ENCODE measurements around the gene RNF113B.

The RNF113B gene

DNA sequence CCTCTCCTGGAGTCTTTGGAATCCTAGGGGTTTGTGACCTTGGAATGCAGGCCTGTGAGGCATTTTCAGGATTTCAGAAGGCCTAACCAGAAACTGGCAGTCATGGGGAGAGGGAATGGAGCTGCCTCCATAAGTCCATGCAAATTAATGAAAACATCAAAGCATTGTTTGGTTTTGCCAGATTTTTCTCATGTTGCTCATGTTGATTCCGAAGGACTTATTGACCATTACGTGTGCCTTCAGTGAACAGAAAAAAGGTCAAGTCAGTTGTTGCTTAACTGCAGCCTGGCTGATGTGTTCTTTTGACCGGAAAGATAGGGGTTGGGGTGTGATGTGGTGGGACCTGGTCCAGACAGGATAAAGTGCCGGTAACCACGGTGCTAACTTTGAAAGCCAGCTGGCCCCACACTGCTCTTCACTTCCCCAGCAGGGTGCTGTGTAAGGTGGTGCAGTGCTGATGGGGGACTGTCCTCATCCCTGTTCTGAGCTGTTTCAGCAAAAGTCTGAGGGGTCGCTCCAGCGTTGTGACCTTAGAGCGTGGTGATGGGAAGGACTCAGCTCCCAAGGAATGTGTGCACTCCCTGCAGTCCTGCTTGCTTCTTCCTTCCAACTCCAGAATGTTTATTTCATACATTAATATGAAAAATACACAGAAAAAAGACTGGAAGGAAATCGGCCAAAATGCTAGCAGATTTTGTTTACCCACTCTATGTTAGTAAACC is 3.5 kb downstream of the RNF113B start:
- DNase-seq, result no peak

DNA sequence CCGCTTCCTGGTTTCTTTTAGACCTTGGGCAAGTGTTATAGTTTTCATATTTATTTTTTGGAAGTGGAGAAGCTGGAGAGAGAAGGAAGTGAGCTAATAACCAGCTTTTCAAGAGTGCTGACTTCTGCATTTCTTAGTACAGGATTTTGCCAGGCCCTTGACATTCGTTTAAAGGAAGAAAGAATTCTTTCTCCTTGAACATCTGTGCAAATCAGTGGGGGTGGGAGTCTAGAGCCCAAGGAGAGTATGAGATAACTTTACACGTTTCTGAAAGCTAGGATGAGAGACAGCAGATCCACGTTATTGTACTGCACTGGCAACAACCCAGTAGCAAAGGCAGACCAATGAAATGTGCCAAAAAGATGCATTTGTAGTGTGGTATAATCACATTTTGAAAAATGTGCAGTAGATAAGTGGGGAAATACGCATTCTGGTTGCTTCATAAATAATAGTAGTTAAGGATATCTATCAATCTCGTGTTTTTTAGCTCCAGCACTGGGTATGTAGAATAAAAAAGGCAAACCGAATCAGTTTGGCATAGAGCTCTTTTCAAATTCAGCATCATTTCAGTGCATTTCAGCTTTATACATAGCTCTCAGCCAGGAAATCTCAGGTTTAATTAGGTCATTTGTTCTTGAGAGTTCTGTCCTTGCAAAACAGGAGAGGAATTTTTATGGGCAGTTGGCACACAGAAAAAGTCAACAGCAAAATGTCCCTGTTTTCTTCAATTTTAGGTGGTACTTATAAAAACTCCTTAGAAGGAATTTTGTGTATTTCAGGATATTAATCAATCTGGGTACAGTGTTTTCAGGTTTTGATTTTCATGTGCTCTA is 4.3 kb downstream of the RNF113B start:
- DNase-seq, result no peak

DNA sequence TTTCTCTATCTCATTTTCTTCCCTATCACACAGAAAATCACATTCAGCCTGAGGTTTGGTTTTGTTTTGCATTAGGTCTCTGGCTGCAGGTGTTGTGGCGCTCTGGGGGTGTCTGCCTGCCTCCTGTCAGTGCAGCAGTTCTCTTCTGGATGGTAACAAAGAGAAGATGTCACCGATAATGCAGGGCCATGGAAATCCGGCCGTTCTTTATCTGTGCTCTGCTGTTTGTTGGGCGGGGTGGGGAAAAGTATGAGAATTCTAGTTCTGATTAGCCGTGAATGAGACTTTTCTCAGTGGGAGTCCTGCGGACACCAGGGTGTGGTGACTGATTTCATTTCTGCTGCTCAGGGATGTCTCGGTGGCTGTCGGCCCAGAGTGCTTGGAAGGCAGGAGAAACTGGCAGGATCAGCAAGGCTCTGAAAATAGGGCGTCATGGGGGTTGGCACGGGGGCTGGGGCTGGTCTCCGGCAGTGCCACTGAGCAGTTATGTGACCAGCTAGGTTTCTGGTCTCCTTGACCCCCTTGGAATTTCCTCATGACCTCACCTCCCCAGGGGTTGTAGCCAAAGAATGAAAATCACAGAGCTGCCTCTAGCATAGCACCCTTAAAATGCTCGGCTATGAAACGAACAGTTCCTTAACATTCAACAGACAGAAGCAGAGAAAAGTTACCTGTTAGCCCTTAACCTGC is 5.0 kb downstream of the RNF113B start:
- no peak for DNase-seq

DNA sequence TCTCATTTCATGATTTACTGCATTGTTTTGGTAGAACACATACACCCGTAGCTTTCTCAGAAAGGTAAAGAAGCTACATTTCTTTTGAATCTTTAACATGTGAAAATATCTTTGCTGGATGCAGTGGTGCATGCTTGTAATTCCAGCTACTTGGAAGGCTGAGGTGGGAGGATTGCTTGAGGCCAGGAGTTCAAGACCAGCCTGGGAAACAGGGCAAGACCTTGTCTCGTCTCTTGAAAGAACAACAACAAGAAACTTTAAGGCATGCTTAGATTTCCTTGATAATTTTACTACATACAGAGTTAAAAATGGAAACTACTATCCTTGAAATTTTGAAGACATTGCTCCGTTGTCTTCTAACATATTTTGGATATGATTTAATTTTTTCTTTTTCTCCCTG is 7.7 kb downstream of the RNF113B start:
- no peak for DNase-seq

DNA sequence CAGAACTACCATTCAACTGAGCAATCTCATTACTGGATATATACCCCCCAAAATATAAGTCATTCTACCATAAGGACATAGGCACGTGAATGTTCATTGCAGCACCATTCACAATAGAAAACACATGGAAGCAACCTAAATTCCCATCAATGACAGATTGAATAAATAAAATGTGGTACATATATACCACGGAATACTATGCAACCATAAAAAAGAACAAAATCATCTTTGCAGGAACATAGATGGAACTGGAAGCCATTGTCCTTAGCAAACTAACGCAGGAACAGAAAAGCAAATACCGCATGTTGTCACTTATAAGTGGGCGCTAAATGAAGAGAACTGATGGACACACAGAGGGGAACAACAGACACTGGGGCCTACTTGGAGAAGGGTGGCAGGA is 14.1 kb downstream of the RNF113B start:
- DNase-seq, result no peak

DNA sequence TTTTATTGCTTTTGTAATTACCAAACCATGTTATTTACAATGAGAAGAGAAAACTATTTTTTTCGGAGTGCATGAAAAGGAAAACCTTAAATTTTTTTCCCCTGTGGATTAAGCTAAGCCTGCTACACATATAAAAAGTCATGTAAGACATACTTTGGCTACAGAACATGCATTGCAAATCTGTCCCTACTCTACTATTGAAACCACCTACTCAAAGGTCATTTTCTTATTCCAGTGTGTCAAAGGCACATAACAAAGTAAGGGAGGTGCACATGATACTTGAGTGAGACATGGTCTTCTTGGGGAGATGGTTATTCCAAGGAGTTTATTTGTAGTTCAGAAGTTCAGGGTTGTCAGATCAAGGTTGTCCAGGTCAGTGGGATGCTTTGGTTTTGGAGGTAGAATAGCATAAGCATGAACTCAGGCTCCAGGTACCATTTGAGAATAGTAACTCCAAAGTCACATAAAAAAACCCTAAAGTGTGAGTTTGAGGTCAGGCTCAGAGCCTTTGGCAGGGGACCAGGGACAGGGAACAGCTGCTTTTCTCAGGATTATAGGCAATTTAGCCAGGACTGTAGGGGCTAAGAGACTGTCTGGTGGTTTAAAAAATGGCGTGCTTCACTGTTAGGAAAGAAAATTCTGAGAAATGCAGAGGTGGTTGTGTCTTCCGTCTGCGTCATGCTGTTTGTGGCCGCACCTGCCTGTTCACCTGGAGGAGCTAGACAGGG is 18.7 kb downstream of the RNF113B start:
- no peak for DNase-seq

DNA sequence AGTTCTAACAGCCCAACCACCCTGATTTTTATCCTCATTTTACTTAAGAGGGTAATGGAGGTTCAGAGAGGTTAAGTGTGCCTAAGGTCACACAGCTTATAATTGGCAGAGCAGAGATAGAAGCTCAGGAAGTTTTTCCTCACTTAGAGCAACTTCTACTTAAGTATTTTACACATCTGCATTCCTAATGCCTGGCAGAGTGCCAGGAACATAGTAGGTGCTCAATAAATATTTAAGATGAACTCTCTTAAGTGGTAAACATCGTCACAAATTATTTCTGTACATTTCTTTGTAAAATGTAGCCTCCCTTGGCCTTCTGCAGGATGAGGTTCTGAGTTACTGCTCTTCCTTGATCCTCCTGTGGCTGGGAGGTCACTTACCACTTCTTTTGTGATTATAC is 19.5 kb downstream of the RNF113B start:
- no peak for DNase-seq

DNA sequence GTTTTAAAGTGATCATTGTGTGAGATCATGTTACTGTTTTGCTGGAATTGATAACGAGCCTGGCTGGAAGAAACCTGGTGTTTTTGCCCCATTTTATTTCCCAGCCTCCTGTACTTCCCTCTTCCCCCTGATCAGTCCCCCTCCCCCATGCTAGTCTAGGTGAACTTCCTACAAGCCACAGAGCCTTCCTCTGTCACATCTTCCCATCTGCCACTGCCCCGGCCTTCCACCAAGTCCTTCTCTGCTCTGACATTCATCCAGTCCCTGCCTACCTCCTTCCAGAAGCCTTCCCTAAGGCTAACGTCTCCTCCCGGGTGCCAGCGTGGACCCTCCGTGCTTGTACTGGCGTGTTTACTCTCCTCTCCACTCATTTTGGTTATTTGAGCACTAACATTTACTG is 19.9 kb downstream of the RNF113B start:
- no peak for DNase-seq

DNA sequence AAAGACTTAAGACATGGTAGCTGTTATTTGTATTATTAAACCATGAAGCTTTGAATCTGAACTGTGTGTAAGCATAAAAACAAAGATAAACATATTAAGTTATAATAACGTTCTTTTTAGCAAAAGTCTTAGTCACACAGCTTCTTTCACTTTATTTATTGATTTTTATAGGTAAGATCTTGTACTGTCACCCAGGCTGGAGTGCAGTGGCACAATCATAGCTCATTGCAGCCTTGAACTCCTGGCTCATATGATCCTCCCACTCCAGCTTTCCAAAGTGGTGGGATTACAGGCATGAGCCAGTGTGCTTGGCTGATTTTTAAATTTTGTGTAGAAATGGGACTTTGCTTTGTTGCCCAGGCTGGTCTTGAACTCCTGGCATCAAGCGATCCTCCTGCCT is 20.8 kb downstream of the RNF113B start:
- no peak for DNase-seq

DNA sequence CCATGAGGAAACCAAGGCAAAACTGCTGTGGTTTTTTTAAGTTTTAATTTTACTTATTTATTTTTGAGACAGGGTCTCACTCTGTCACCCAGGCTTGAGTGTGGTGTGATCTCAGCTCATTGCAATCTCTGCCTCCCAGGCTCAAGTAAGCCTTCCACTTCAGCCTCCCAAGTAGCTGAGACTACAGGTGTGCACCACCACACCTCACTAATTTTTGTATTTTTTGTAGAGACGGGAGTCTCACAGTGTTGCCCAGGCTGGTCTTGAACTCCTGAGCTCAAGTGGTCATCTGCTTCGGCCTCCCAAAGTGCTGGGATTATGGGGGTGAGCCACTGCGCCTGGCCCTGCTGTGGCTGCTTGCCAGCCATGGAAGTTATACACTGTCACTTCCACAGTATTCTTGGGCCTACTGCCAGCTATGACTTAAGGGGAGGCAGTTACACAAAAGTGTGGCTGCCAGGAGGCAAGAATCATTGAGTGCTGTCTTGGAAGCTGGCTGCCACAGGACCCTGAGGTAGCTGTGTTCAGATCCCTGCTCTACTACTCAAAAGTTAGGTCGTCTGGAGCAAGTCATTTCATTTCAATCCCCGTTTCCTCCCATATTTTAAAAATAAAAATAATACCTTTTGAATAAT is 21.5 kb downstream of the RNF113B start:
- DNase-seq, result no peak

DNA sequence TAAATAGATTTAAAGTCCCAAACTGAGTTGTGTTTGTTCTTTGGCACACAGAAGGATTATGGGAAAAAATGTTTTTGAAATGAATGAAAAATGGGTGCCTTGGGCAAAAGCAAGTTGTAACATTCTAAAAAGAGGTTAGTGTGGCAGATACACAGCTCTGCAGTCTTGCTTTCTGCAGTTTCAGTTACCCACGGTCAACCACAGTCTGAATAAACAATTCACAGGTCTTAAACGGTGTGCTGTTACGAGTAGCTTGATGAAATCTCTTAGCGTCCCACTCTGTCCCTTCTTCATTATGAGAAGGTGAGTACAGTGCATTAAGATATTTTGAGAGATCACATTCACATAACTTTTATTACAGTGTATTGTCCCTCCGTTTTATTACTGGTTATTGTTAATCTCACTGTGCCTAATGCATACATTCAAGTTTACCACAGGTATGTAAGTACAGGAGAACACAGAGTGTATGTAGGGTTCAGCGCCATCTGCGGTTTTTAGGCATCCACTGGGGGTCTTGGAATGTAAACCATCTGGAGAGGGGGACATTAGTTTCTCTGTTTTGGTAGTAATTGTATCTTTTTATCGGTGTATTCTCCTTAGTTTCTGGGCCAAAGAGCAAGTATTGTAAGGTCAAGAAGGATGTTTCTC is 26.1 kb downstream of the RNF113B start:
- DNase-seq, result no peak

DNA sequence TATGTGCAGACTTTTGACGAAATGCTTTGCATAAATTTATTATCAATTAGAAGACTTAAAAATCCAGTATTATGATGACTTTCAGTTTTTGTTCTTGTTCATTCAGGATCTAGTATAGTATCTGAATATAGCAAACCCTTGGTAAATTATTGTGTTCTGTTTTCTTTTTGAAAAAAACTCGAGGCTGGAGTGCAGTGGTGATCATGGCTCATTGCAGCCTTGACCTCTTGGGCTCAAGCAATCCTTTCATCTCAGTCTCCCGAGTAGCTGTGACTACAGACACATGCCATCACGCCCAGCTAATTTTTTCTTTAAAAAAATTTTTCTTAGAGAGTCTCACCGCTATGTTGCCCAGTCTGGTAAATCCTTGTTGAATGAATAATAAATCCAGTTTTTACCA is 29.5 kb downstream of the RNF113B start:
- DNase-seq, result no peak

DNA sequence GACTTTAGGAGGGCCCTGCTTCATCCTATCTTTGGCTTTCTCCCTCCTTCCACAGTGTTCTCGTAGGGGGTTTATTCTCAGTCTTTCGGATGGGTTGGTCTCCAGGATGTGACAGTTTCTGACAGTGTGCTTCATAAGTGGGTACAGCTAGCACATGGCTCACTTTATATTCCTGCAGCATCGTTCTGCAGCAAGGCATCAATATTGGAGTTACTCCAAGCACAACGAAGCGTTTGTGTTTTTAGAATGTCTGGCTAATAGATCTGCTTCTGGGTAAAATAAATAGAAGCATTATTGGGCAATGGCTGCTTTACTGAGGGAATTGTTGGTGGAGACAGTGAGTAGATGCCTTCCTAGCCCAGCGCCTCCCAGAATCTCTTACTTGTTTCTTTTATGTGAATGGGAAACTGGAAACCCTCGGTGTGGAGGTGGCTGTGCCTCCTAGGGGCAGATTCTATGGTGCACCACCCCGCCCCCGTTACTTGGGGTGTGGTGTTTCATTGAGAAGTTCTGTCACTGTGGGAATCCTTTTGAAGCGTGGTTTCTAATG is 32.2 kb downstream of the RNF113B start:
- no peak for DNase-seq

DNA sequence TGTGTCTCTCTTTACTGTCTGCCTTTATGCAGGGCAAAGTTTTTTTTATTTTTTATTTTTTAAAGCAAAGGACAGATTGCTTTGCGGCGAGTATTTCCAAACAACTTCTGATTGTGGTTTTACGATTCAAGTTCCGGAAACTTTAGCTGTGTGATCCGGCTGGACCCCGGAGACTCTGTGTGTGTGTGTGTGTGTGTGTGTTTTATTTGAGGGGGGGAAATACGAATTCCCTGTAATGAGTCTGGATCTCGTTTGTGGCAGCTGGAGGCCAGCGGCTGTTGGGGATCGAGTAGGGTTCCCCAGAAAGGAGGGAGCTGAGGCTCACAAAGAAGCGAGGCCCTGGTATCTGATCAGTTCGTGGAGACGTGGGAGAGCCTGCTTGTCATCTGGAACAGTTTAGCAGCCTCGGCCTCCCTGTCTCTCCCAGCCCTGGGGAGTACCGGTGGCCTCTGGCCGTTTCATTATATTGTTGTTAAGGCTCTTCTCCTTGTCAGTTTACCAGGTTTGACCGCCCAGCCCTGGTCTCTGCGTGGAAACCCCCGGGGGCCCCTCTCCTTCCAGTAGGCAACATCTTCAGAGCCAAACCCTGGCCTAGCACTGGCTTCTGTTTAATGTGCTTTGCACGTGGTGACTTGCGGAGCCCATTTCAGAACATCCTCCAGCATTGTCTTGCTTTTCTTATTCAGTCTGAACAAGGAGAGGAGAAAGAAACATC is 32.9 kb downstream of the RNF113B start:
- no peak for DNase-seq

DNA sequence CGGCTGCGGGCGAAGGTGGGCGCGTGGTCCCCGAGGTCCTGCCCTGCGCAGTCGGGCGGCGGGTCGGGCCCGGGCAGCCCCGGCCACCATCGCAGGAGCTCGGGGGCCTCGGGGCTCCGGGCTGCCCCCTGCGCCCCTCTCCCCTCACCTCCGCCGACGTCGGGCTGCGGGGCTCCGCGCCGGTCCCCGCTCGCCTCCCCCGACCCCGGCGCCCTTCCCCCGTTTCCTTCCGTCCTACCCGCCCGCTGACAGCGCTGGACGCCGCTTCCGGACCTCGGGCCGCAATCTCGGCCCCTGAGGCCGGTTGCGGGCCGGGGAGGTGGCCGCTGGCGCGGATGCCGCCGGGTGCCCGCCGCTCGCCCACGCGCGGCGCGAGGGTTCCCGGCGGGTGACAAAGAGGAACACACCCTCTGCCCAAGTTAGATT is 33.5 kb downstream of the RNF113B start:
- no peak for DNase-seq

DNA sequence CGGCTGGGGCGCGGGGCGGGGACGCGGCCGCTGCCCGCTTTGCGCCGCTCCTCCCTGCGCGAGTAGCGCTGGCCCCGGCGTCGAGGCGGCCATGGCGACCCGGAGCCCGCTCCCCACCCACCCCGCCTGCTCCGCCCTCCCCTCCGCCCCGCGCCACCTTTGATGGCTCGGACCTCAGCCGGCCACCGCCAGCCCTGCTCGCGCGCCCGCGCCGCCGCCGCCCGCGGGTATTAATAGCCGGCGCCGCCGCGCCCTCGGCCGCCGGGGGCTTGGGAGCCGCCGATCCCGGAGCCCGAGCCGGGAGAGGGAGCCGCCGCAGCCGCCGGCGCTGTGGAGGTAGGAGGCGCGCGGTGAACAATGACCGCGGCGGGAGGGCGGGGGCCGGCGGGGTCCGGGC is 33.9 kb downstream of the RNF113B start:
- DNase-seq, result no peak

DNA sequence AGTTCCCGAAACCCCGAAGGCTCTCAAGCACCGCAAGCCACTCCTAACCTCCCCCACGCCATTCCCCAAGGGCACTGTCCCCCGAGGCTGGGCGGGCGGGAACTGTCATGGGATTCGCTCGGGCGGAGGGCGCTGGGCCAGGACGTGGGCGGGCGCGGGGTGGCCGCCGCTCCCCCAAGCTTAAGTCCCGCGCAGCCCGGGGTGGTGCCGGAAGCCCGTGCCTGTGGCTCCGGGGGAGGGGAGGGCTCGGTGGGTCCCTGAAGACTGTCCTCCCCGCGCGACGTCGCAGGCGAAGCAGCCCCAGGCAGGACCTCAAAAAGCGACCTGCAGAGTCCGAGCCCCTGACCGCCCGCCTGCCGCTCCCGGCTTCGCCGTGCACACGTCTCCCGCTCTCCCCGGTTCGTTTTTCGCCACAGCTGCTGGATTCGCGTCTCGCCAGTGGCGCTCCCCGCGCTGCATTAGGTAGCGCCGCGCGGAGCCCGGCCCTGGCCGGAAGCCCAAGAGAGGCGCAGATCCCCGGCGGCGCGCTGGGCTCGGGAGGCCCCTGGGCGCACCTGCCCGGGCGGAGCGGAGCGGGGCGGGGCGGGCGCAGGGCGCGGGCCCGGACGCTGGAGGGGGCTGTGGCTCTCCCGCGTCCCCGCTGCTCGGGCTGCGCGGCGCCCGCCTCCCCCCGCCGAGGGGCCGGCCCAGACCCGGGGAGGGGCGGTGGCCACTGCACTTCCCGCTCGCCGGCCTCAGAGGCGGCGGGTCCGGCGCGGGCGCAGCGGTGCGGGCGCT is 34.5 kb downstream of the RNF113B start, which contains the start of gene FARP1:
TSS of gene FARP1 (plus strand) at position 715 of the 777 bp plus-strand sequence. CDS start 70,149 bp downstream, outside the sequence.
- peak in 1 of 2 experiments; percentile 17 for DNase-seq

DNA sequence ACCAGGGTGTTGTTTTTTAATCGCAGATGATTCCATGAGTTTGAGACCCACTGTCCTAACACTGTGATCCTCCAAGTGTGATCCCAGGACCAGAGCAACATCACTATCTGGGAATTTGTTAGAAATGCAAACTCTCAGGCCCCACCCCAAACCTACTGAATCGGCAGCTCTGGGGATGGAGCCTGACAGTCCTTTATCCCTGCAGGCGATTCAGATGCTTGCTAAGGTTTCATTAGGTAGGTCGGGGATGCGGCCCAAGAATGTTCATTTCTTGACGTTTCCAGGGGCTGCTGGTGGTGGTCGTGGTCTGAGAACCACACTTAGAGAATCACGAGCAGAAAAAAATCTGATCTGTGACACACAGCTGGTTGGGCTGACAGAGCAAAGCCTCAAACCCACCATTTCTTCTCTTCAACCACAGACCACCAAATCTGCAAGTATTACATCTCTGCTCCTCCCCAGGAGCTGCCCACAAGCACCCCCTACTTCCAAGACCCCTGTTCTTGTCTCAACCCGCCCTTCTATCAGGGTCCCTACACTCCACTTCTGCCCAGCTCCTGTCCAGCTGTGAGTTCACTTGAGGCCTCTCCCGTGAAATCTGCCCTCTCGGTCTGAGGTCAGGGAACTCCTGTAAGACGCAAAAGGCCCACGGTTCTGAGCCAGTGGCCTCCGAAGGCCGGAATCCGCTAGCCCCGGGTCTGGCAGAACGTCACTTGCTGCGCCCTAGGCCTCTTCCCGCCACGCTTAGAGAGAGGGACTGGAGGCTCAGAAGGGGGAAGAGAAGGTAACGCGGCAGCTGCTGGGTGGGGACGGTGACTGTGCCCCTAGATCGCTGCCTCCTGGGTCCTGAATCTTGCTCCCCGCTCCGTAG is 35.3 kb downstream of the RNF113B start:
- DNase-seq, result no peak

DNA sequence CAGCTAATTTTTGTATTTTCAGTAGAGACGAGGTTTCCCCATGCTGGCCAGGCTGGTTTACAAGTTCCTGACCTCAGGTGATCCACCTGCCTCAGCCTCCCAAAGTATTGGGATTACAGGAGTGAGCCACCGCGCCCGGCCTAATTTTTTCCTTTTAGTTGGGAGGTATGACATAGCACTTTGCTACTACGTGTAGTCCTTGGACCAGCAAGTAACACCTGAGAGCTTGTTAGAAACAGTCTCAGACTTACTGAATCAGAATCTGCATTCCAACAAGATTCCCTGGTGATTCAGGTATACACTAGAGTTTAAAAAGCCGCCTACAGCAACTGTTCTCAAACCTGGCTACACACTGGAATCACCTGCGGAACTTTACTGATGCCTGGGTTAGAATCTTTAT is 36.0 kb downstream of the RNF113B start:
- no peak for DNase-seq

Measured in stimulated activated CD4-positive, alpha-beta T cell treated with anti-CD3 and anti-CD28 coated beads, Interleukin-4, amount 100 ng/mL, for 4 hours (primary cell).